Fibroblast of mammary gland (primary cell): ENCODE measurements around the gene IFIT1B.
"Not testable (repeated sequence)": the region's sequence is repeated elsewhere in the genome, so short reads cannot be mapped to it uniquely, and the experiment has no call there.

Experiments used
- DNase-seq: peaks from one replicate; pipeline ENCODE4 v3.0.0-alpha.2; 2010; ENCODE audit warnings: low read depth
- H3K4me3 ChIP-seq: 2 replicates; pipeline ENCODE4 v1.5.1; 2011; ENCODE audit warnings: low read depth, mild to moderate bottlenecking, low read length, moderate library complexity; ENCODE audit not compliant: control insufficient read depth
- CTCF ChIP-seq: conservative IDR thresholded peaks from 2 replicates; pipeline ENCODE4 v1.5.1; 2011; ENCODE audit warnings: low read depth, low read length, inconsistent platforms; ENCODE audit not compliant: control insufficient read depth, insufficient read depth

The IFIT1B gene

GRCh38 chr10:89377705-89378637 is at the start of gene IFIT1B:
TSS of gene IFIT1B (plus strand) at chr10:89378056. CDS start at chr10:89378136, 80 bp downstream.
- no peak for DNase-seq
- no peak for TF ChIP-seq CTCF
- no peak within 1 kb of the TSS for H3K4me3 ChIP-seq

- H3K4me3 ChIP-seq: no peak overlapping the region
- DNase-seq: no peak
- TF ChIP-seq CTCF: no peak
Observed at GRCh38 chr10:89329151-89329550, 48.7 kb upstream of the IFIT1B start.

GRCh38 chr10:89330014-89330413 is 47.8 kb upstream of the IFIT1B start:
- DNase-seq, H3K4me3 ChIP-seq: not testable (repeated sequence)

- H3K4me3 ChIP-seq: no peak overlapping the region
- TF ChIP-seq CTCF: no peak
- no peak for DNase-seq
Observed at GRCh38 chr10:89330537-89331212, 47.2 kb upstream of the IFIT1B start.

- not testable (repeated sequence) for H3K4me3 ChIP-seq, DNase-seq
Observed at GRCh38 chr10:89331487-89332122, 46.3 kb upstream of the IFIT1B start.

- TF ChIP-seq CTCF: no peak
- peak overlapping the region; percentile 36 for H3K4me3 ChIP-seq
- peak; percentile 76 for DNase-seq
Observed at GRCh38 chr10:89332123-89332633, 45.7 kb upstream of the IFIT1B start.

- TF ChIP-seq CTCF: no peak
Observed at GRCh38 chr10:89335226-89335625, 42.6 kb upstream of the IFIT1B start.

More at GRCh38 chr10:89335226-89335625, 42.6 kb upstream of the IFIT1B start:
- no peak for DNase-seq
- H3K4me3 ChIP-seq: no peak overlapping the region
